ENCODE measurements around the gene FCHO1. TPM values are rescaled to one million over a fixed set of nuclear protein-coding genes. Genes with fewer than 3 reads are reported as not detected.

The FCHO1 gene
- 1.5 and 3.8 TPM in 2 replicates for total RNA-seq

DNA sequence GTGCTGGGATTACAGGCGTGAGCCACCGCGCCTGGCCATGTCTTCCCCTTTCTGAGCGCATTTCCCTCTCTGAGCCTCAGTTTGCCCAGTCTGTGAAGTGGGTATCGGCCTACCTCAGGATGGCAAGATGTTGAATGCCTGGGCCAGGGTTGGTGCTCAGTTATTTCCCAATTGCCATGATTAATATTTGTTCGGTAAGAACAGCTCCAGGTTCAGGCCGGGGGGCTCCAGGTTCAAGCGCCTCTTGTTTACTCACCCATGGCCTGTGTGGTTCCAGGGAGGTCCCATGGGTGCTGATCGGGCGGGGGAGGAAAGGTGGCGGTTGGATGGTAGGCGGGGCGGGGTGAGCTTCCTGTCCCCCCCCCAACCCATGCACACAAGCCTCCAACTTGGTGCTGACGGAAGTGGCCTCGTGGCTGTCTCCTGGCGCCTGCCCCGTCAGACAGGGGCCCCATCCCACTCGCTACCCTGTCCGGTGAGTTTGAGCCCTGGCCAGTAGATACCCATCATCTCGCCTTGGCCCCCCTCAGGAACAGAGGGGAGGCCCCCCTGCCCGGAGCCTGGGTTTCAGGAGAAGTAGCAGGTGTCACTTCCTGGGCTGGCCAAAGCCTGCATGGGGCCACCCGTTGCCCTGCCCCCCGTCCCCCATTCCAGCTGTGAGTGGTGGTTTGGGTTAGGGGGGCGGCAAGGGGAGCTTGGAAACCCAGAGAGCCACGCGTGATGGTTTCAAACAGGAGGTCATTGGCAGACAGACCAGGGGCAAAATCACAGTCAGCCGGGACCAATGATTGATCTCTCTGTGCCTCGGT is at the start of gene FCHO1:
Gene FCHO1, plus strand, starts transcription at position 375 of the 809 bp plus-strand sequence. CDS start 3,688 bp downstream, outside the sequence.
- no peak for TF ChIP-seq CTCF (IDR thresholded peaks at IDR 0.05; ENCODE audit: insufficient read depth, low read length, poor library complexity, severe bottlenecking)
- H3K27me3 ChIP-seq (ENCODE audit: control insufficient read depth, insufficient read depth, low read length) = peaks cover 19% of the 10 kb centered on the region
- H3K4me3 ChIP-seq (ENCODE audit: low read depth, low read length) = no peak within 1 kb of the TSS
- H3K36me3 ChIP-seq (ENCODE audit: control insufficient read depth, insufficient read depth, low read length) = no peaks in the 10 kb centered on the region
- no peak for DNase-seq (ENCODE audit: low read depth)

DNA sequence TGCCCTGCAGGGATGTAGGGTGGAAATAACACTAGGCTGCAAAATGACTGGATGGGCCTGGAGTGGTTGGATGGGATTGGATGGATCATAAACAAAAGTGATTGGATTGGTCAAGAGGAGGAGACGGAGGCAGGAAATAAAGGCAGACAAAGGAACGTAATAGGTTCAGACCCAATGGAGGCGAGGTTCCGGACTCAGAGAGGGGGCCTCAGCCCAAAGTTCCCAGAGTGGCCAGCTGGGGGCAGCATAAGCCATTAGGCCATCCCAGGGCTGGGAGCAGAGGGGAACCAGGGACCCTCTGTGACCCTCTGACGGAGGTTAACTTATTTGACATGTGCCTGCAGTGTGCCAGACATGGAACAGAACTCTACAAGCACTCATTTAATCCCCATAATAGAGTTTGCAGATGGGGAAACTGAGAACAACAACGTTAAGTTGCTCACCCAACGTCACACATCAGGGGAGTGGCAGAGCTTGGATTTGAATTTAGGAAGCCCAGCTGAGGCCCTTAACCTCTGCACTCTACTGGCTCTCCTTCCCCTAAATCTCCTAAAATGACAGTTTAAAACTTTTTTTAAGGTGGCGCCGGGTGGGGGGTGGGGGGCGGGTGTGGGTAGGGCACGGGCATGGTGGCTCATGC is 47.3 kb upstream of the FCHO1 start:
- H3K4me3 ChIP-seq (ENCODE audit: low read depth, low read length) = no peak overlapping the region
- H3K27me3 ChIP-seq (ENCODE audit: control insufficient read depth, insufficient read depth, low read length) = peaks cover 15% of the 10 kb centered on the region
- no peak for DNase-seq (ENCODE audit: low read depth)
- peak; percentile 64 for TF ChIP-seq CTCF (IDR thresholded peaks at IDR 0.05; ENCODE audit: insufficient read depth, low read length, poor library complexity, severe bottlenecking)
- H3K36me3 ChIP-seq (ENCODE audit: control insufficient read depth, insufficient read depth, low read length) = no peaks in the 10 kb centered on the region

DNA sequence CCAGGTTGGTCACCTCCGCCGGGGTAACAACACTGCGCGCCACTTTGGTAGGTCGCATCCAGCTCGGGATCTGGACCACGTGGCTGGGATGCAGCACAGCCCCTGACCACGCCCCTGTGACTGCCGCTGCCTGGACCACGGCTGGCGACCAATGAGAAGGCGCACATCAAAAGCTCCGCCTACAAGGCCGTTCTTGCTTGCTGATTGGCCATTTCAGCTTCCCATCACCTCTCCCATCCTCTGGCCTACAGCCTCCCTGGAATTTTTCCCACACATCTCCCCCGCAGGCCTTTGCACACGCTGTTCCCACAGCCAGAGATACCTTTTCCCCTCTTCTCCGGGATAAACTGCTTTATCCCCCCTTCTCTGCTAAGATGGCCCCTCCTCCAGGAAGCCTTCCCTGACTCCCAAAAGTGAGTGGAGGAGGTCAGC is 44.5 kb upstream of the FCHO1 start:
- DNase-seq (ENCODE audit: low read depth) = no peak
- Histone ChIP-seq H3K27me3 (ENCODE audit: control insufficient read depth, insufficient read depth, low read length) (peaks cover 6% of the 10 kb centered on the region), H3K36me3 (ENCODE audit: control insufficient read depth, insufficient read depth, low read length) (no peaks in the 10 kb centered on the region), H3K4me3 (ENCODE audit: low read depth, low read length) (no peak overlapping the region)
- TF ChIP-seq CTCF (IDR thresholded peaks at IDR 0.05; ENCODE audit: insufficient read depth, low read length, poor library complexity, severe bottlenecking) = no peak

DNA sequence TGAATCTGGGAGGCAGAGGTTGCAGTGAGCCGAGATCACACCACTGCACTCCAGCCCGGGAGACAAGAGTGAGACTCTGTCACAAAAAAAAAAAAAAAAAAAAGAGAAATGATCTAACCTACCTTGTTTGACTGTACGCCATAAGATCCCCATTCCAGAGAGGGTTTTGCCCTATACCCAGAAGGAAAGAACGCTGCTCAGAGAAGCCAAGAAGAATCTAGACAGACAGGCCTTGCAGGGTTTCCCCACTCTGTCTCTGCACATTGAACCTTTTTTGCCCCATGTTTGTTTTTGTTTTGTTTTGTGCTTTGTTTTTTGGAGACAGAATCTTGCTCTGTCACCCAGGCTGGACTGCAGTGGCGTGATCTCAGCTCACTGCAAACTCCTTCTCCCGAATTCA is 39.4 kb upstream of the FCHO1 start:
- no peak for TF ChIP-seq CTCF (IDR thresholded peaks at IDR 0.05; ENCODE audit: insufficient read depth, low read length, poor library complexity, severe bottlenecking)
- peaks cover under 1% of the 10 kb centered on the region for H3K27me3 ChIP-seq (ENCODE audit: control insufficient read depth, insufficient read depth, low read length)
- no peaks in the 10 kb centered on the region for H3K36me3 ChIP-seq (ENCODE audit: control insufficient read depth, insufficient read depth, low read length)
- no peak overlapping the region for H3K4me3 ChIP-seq (ENCODE audit: low read depth, low read length)
- DNase-seq (ENCODE audit: low read depth) = no peak

- Histone ChIP-seq H3K4me3 (ENCODE audit: low read depth, low read length) (no peak overlapping the region), H3K27me3 (ENCODE audit: control insufficient read depth, insufficient read depth, low read length) (no peaks in the 10 kb centered on the region), H3K36me3 (ENCODE audit: control insufficient read depth, insufficient read depth, low read length) (no peaks in the 10 kb centered on the region)
- TF ChIP-seq CTCF (IDR thresholded peaks at IDR 0.05; ENCODE audit: insufficient read depth, low read length, poor library complexity, severe bottlenecking) = no peak
- no peak for DNase-seq (ENCODE audit: low read depth)
Measured at GRCh38 chr19:17716309-17716929, 34.9 kb upstream of the FCHO1 start.

All from kidney epithelial cell (primary cell).